ENCODE data around the gene ROR1.
A peak's percentile ranks its signal among the peaks of the same experiment; 100 is the strongest.

The ROR1 gene

GRCh38 chr1:63868268-63868781, 94.5 kb downstream of the ROR1 start:
- Histone ChIP-seq H3K4me2 (ENCODE audit: low read length, poor library complexity, severe bottlenecking) (no peak overlapping the region), H2AFZ (ENCODE audit: low read depth, low read length) (no peak overlapping the region), H2BK15ac (ENCODE audit: low read depth, poor library complexity, severe bottlenecking) (no peak overlapping the region), H3K23ac (ENCODE audit: low read length in 2 of 2) (no peak overlapping the region), H4K8ac (ENCODE audit: low read length) (no peak overlapping the region), H2BK12ac (ENCODE audit: low read length in 2 of 2) (peak overlapping the region in 1 of 2 experiments; percentile 66), H3K27ac (ENCODE audit: low read length, poor library complexity, severe bottlenecking) (no peak overlapping the region), H3K27me3 (ENCODE audit: control insufficient read depth in 1 of 2, insufficient read depth in 1 of 2, low read length in 2 of 2) (no peaks in the 10 kb centered on the region), H2BK120ac (ENCODE audit: low read depth, low read length) (no peak overlapping the region), H2BK5ac (ENCODE audit: low read depth, low read length, poor library complexity, severe bottlenecking) (no peak overlapping the region), H3K4ac (ENCODE audit: low read depth in 1 of 2, low read length in 2 of 2) (no peak overlapping the region), H3K36me3 (ENCODE audit: control insufficient read depth in 1 of 2, insufficient read depth in 2 of 2, low read depth in 1 of 2, low read length in 2 of 2) (no peaks in the 10 kb centered on the region), H3K9me3 (ENCODE audit: control insufficient read depth, low read length) (no peaks in the 10 kb centered on the region), H3K4me1 (ENCODE audit: control insufficient read depth, insufficient read depth, low read depth, low read length) (peaks cover 2% of the 10 kb centered on the region), H3K9ac (ENCODE audit: low read length) (no peak overlapping the region), H4K91ac (ENCODE audit: low read length) (no peak overlapping the region), H2AK5ac (ENCODE audit: low read length, severe bottlenecking) (no peak overlapping the region), H3K79me1 (replicated peaks; ENCODE audit: low read length, poor library complexity, severe bottlenecking) (peaks cover 27% of the 10 kb centered on the region), H3K14ac (ENCODE audit: low read length in 2 of 2) (no peak overlapping the region), H3K18ac (ENCODE audit: low read depth in 1 of 2, low read length in 2 of 2) (peak overlapping the region in 1 of 2 experiments; percentile 44), H3K4me3 (ENCODE audit: insufficient read depth in 1 of 2, low read depth in 1 of 2, low read length in 2 of 2) (no peak overlapping the region)
- peak; percentile 28 for DNase-seq
- 43% methylated on average over 5 of the region's 5 CpGs for WGBS

- WGBS, result no CpG with 5 or more reads among the region's 2 CpGs
- H2AK5ac ChIP-seq (ENCODE audit: low read length, severe bottlenecking), result no peak overlapping the region
- no peak overlapping the region for H3K23ac ChIP-seq (ENCODE audit: low read length in 2 of 2)
- H2BK12ac ChIP-seq (ENCODE audit: low read length in 2 of 2), result no peak overlapping the region
- H3K4ac ChIP-seq (ENCODE audit: low read depth in 1 of 2, low read length in 2 of 2), result no peak overlapping the region
- H3K9me3 ChIP-seq (ENCODE audit: control insufficient read depth, low read length), result no peaks in the 10 kb centered on the region
- H3K36me3 ChIP-seq (ENCODE audit: control insufficient read depth in 1 of 2, insufficient read depth in 2 of 2, low read depth in 1 of 2, low read length in 2 of 2), result no peaks in the 10 kb centered on the region
- H3K9ac ChIP-seq (ENCODE audit: low read length), result no peak overlapping the region
- H3K4me1 ChIP-seq (ENCODE audit: control insufficient read depth, insufficient read depth, low read depth, low read length), result no peaks in the 10 kb centered on the region
- H3K27ac ChIP-seq (ENCODE audit: low read length, poor library complexity, severe bottlenecking), result no peak overlapping the region
- H2BK120ac ChIP-seq (ENCODE audit: low read depth, low read length), result no peak overlapping the region
- no peak overlapping the region for H2AFZ ChIP-seq (ENCODE audit: low read depth, low read length)
- H3K4me3 ChIP-seq (ENCODE audit: insufficient read depth in 1 of 2, low read depth in 1 of 2, low read length in 2 of 2), result no peak overlapping the region
- H3K18ac ChIP-seq (ENCODE audit: low read depth in 1 of 2, low read length in 2 of 2), result no peak overlapping the region
- no peak overlapping the region for H4K8ac ChIP-seq (ENCODE audit: low read length)
- H2BK5ac ChIP-seq (ENCODE audit: low read depth, low read length, poor library complexity, severe bottlenecking), result no peak overlapping the region
- H4K91ac ChIP-seq (ENCODE audit: low read length), result no peak overlapping the region
- DNase-seq, result no peak
- no peak overlapping the region for H3K14ac ChIP-seq (ENCODE audit: low read length in 2 of 2)
- H3K4me2 ChIP-seq (ENCODE audit: low read length, poor library complexity, severe bottlenecking), result no peak overlapping the region
- H2BK15ac ChIP-seq (ENCODE audit: low read depth, poor library complexity, severe bottlenecking), result no peak overlapping the region
- peaks cover 27% of the 10 kb centered on the region for H3K79me1 ChIP-seq (replicated peaks; ENCODE audit: low read length, poor library complexity, severe bottlenecking)
- no peaks in the 10 kb centered on the region for H3K27me3 ChIP-seq (ENCODE audit: control insufficient read depth in 1 of 2, insufficient read depth in 1 of 2, low read length in 2 of 2)
Observed at GRCh38 chr1:63870152-63870551, 96.3 kb downstream of the ROR1 start.

GRCh38 chr1:63871463-63871862, 97.6 kb downstream of the ROR1 start:
- H3K4me3 ChIP-seq (ENCODE audit: insufficient read depth in 1 of 2, low read depth in 1 of 2, low read length in 2 of 2), result no peak overlapping the region
- no peak overlapping the region for H3K4ac ChIP-seq (ENCODE audit: low read depth in 1 of 2, low read length in 2 of 2)
- H3K27me3 ChIP-seq (ENCODE audit: control insufficient read depth in 1 of 2, insufficient read depth in 1 of 2, low read length in 2 of 2), result no peaks in the 10 kb centered on the region
- no peak overlapping the region for H3K27ac ChIP-seq (ENCODE audit: low read length, poor library complexity, severe bottlenecking)
- H3K79me1 ChIP-seq (replicated peaks; ENCODE audit: low read length, poor library complexity, severe bottlenecking), result peaks cover 25% of the 10 kb centered on the region
- H2BK120ac ChIP-seq (ENCODE audit: low read depth, low read length), result no peak overlapping the region
- 100% methylated on average over 1 of the region's 1 CpG for WGBS
- H2BK5ac ChIP-seq (ENCODE audit: low read depth, low read length, poor library complexity, severe bottlenecking), result no peak overlapping the region
- no peak overlapping the region for H3K18ac ChIP-seq (ENCODE audit: low read depth in 1 of 2, low read length in 2 of 2)
- no peak overlapping the region for H4K8ac ChIP-seq (ENCODE audit: low read length)
- no peaks in the 10 kb centered on the region for H3K36me3 ChIP-seq (ENCODE audit: control insufficient read depth in 1 of 2, insufficient read depth in 2 of 2, low read depth in 1 of 2, low read length in 2 of 2)
- H3K4me2 ChIP-seq (ENCODE audit: low read length, poor library complexity, severe bottlenecking), result no peak overlapping the region
- H2BK12ac ChIP-seq (ENCODE audit: low read length in 2 of 2), result no peak overlapping the region
- no peaks in the 10 kb centered on the region for H3K4me1 ChIP-seq (ENCODE audit: control insufficient read depth, insufficient read depth, low read depth, low read length)
- no peak overlapping the region for H2AFZ ChIP-seq (ENCODE audit: low read depth, low read length)
- H3K23ac ChIP-seq (ENCODE audit: low read length in 2 of 2), result no peak overlapping the region
- H2BK15ac ChIP-seq (ENCODE audit: low read depth, poor library complexity, severe bottlenecking), result no peak overlapping the region
- H3K9me3 ChIP-seq (ENCODE audit: control insufficient read depth, low read length), result no peaks in the 10 kb centered on the region
- no peak overlapping the region for H2AK5ac ChIP-seq (ENCODE audit: low read length, severe bottlenecking)
- no peak overlapping the region for H4K91ac ChIP-seq (ENCODE audit: low read length)
- no peak overlapping the region for H3K14ac ChIP-seq (ENCODE audit: low read length in 2 of 2)
- no peak overlapping the region for H3K9ac ChIP-seq (ENCODE audit: low read length)
- no peak for DNase-seq

- DNase-seq, result peak; percentile 81
- Histone ChIP-seq H3K18ac (ENCODE audit: low read depth in 1 of 2, low read length in 2 of 2) (no peak overlapping the region), H2BK15ac (ENCODE audit: low read depth, poor library complexity, severe bottlenecking) (no peak overlapping the region), H2BK120ac (ENCODE audit: low read depth, low read length) (no peak overlapping the region), H3K4me3 (ENCODE audit: insufficient read depth in 1 of 2, low read depth in 1 of 2, low read length in 2 of 2) (no peak overlapping the region), H3K27ac (ENCODE audit: low read length, poor library complexity, severe bottlenecking) (no peak overlapping the region), H2AK5ac (ENCODE audit: low read length, severe bottlenecking) (no peak overlapping the region), H3K79me1 (replicated peaks; ENCODE audit: low read length, poor library complexity, severe bottlenecking) (peaks cover 20% of the 10 kb centered on the region), H3K27me3 (ENCODE audit: control insufficient read depth in 1 of 2, insufficient read depth in 1 of 2, low read length in 2 of 2) (no peaks in the 10 kb centered on the region), H2AFZ (ENCODE audit: low read depth, low read length) (no peak overlapping the region), H3K9me3 (ENCODE audit: control insufficient read depth, low read length) (no peaks in the 10 kb centered on the region), H3K9ac (ENCODE audit: low read length) (no peak overlapping the region), H3K36me3 (ENCODE audit: control insufficient read depth in 1 of 2, insufficient read depth in 2 of 2, low read depth in 1 of 2, low read length in 2 of 2) (no peaks in the 10 kb centered on the region), H4K8ac (ENCODE audit: low read length) (no peak overlapping the region), H3K23ac (ENCODE audit: low read length in 2 of 2) (no peak overlapping the region), H3K4me1 (ENCODE audit: control insufficient read depth, insufficient read depth, low read depth, low read length) (peaks cover 4% of the 10 kb centered on the region), H2BK12ac (ENCODE audit: low read length in 2 of 2) (no peak overlapping the region), H3K14ac (ENCODE audit: low read length in 2 of 2) (no peak overlapping the region), H3K4me2 (ENCODE audit: low read length, poor library complexity, severe bottlenecking) (no peak overlapping the region), H2BK5ac (ENCODE audit: low read depth, low read length, poor library complexity, severe bottlenecking) (no peak overlapping the region), H3K4ac (ENCODE audit: low read depth in 1 of 2, low read length in 2 of 2) (no peak overlapping the region), H4K91ac (ENCODE audit: low read length) (no peak overlapping the region)
- 14% methylated on average over 3 of the region's 3 CpGs for WGBS
Observed at GRCh38 chr1:63873751-63874150, 99.9 kb downstream of the ROR1 start.
